ENCODE measurements around the gene ARL5B. TPM values are rescaled to one million over a fixed set of nuclear protein-coding genes. Genes with fewer than 3 reads are reported as not detected.
"Not testable (repeated sequence)": the region's sequence is repeated elsewhere in the genome, so short reads cannot be mapped to it uniquely, and the experiment has no call there.

Gene ARL5B
- total RNA-seq, 4 donors from 2014 or later = 7.5 to 14.7 (median 8.9) TPM

GRCh38 chr10:18635995-18636394 lies 23.2 kb upstream of the ARL5B start:
- DNase-seq (ENCODE audit: extremely low spot score) = no peak
- peaks cover 0 to 7% (median 0%) of the 10 kb centered on the region in 4 donors for H3K4me1 ChIP-seq
- intact Hi-C loops (cut with DNase I) = no loop called here

GRCh38 chr10:18637400-18637799 lies 21.8 kb upstream of the ARL5B start:
- H3K4me1 ChIP-seq; H3K9me3 ChIP-seq; H3K27me3 ChIP-seq; H3K27ac ChIP-seq (replicated peaks in 1 of 4); H3K4me3 ChIP-seq; DNase-seq (ENCODE audit: extremely low spot score); intact Hi-C loops (cut with DNase I): not testable (repeated sequence)
- peaks cover 0 to 11% (median 0%) of the 10 kb centered on the region in 4 donors for H3K36me3 ChIP-seq
- 90% methylated on average over 1 of the region's 1 CpG for WGBS

More at GRCh38 chr10:18635995-18636394, 23.2 kb upstream of the ARL5B start:
- 96% methylated on average over 4 of the region's 4 CpGs for WGBS
- H3K36me3 ChIP-seq = no peaks in the 10 kb centered on the region
- no peak overlapping the region for H3K27ac ChIP-seq (replicated peaks in 1 of 4)
- TF ChIP-seq POLR2A (IDR thresholded peaks at IDR 0.05; ENCODE audit: low read depth) (no peak), EP300 (IDR thresholded peaks at IDR 0.05) (no peak), POLR2AphosphoS5 (IDR thresholded peaks at IDR 0.05) (no peak), CTCF (IDR thresholded peaks at IDR 0.05) (no peak)
- no peak overlapping the region for H3K4me3 ChIP-seq
- H3K9me3 ChIP-seq = no peaks in the 10 kb centered on the region
- H3K27me3 ChIP-seq = no peaks in the 10 kb centered on the region

GRCh38 chr10:18639719-18640118 lies 19.5 kb upstream of the ARL5B start:
- 92% methylated on average over 2 of the region's 2 CpGs for WGBS
- H3K4me3 ChIP-seq; H3K27ac ChIP-seq (replicated peaks in 1 of 4); DNase-seq (ENCODE audit: extremely low spot score); intact Hi-C loops (cut with DNase I); H3K27me3 ChIP-seq; H3K4me1 ChIP-seq; H3K9me3 ChIP-seq: not testable (repeated sequence)
- H3K36me3 ChIP-seq = peaks cover 0 to 16% (median 0%) of the 10 kb centered on the region in 4 donors

- WGBS = 100% methylated on average over 2 of the region's 2 CpGs
- Histone ChIP-seq H3K36me3 (peaks cover 0 to 13% (median 5%) of the 10 kb centered on the region in 4 donors), H3K4me1 (peaks cover 21 to 30% (median 28%) of the 10 kb centered on the region in 4 donors), H3K4me3 (no peak overlapping the region), H3K9me3 (no peaks in the 10 kb centered on the region), H3K27me3 (no peaks in the 10 kb centered on the region), H3K27ac (replicated peaks in 1 of 4) (no peak overlapping the region)
- no peak for DNase-seq (ENCODE audit: extremely low spot score)
- TF ChIP-seq POLR2A (IDR thresholded peaks at IDR 0.05; ENCODE audit: low read depth) (no peak), CTCF (IDR thresholded peaks at IDR 0.05) (no peak), POLR2AphosphoS5 (IDR thresholded peaks at IDR 0.05) (no peak), EP300 (IDR thresholded peaks at IDR 0.05) (no peak)
- intact Hi-C loops (cut with DNase I) = no loop called here
Measured at GRCh38 chr10:18647151-18647550, 12.1 kb upstream of the ARL5B start.

- intact Hi-C loops (cut with DNase I) = no loop called here
- Histone ChIP-seq H3K27ac (replicated peaks in 1 of 4) (no peak overlapping the region), H3K4me3 (no peak overlapping the region), H3K9me3 (no peaks in the 10 kb centered on the region), H3K27me3 (no peaks in the 10 kb centered on the region), H3K4me1 (peaks cover 22 to 32% (median 29%) of the 10 kb centered on the region in 4 donors), H3K36me3 (peaks cover 0 to 11% (median 5%) of the 10 kb centered on the region in 4 donors)
- no peak for DNase-seq (ENCODE audit: extremely low spot score)
- TF ChIP-seq POLR2AphosphoS5 (IDR thresholded peaks at IDR 0.05) (no peak), POLR2A (IDR thresholded peaks at IDR 0.05; ENCODE audit: low read depth) (no peak), CTCF (IDR thresholded peaks at IDR 0.05) (no peak), EP300 (IDR thresholded peaks at IDR 0.05) (no peak)
- 98% methylated on average over 3 of the region's 3 CpGs for WGBS
Measured at GRCh38 chr10:18647945-18648344, 11.3 kb upstream of the ARL5B start.

- no peak for DNase-seq (ENCODE audit: extremely low spot score)
- Histone ChIP-seq H3K9me3 (no peaks in the 10 kb centered on the region), H3K27me3 (no peaks in the 10 kb centered on the region), H3K27ac (replicated peaks in 1 of 4) (no peak overlapping the region), H3K36me3 (peaks cover 0 to 7% (median 5%) of the 10 kb centered on the region in 4 donors), H3K4me1 (peaks cover 22 to 32% (median 29%) of the 10 kb centered on the region in 4 donors), H3K4me3 (no peak overlapping the region)
- TF ChIP-seq POLR2A (IDR thresholded peaks at IDR 0.05; ENCODE audit: low read depth) (no peak), POLR2AphosphoS5 (IDR thresholded peaks at IDR 0.05) (no peak), EP300 (IDR thresholded peaks at IDR 0.05) (no peak), CTCF (IDR thresholded peaks at IDR 0.05) (no peak)
- WGBS = 81% methylated on average over 7 of the region's 7 CpGs
- intact Hi-C loops (cut with DNase I) = no loop called here
Measured at GRCh38 chr10:18649364-18649959, 9.8 kb upstream of the ARL5B start.
